Kidney epithelial cell (primary cell): Measurements from ENCODE around the gene IZUMO4. TPM values are rescaled to one million over a fixed set of nuclear protein-coding genes. Genes with fewer than 3 reads are reported as not detected.
"Not testable (repeated sequence)": the region's sequence is repeated elsewhere in the genome, so short reads cannot be mapped to it uniquely, and the experiment has no call there.

Experiments used
- DNase-seq: peaks from one replicate; pipeline ENCODE4 v3.0.0-alpha.2; 2010; ENCODE audit warnings: low read depth
- H3K27me3 ChIP-seq: 2 replicates; pipeline ENCODE4 v1.6.0; 2011; ENCODE audit warnings: low read length; ENCODE audit not compliant: control insufficient read depth, insufficient read depth
- H3K36me3 ChIP-seq: 2 replicates; pipeline ENCODE4 v1.5.1; 2011; ENCODE audit warnings: low read length; ENCODE audit not compliant: control insufficient read depth, insufficient read depth
- H3K4me3 ChIP-seq: 2 replicates; pipeline ENCODE4 v1.5.1; 2011; ENCODE audit warnings: low read depth, mild to moderate bottlenecking, control low read depth, low read length
- total RNA-seq: library from RNA; depleted of rRNA; stranded (reverse); fragments of >200 nt; gene quantifications from 2 replicates; pipeline ENCODE4 v1.2.3, GENCODE V29; 2015
- TF ChIP-seq, protein P1 (sequence below): IDR thresholded peaks from 2 replicates; pipeline ENCODE4 v1.5.1; 2011; ENCODE audit warnings: mild to moderate bottlenecking, moderate library complexity, low read length, control low read depth, inconsistent platforms; ENCODE audit not compliant: insufficient read depth, poor library complexity, severe bottlenecking

IZUMO4 gene
- total RNA-seq, 1 donor from 2014 or later = 3.8 TPM

DNA sequence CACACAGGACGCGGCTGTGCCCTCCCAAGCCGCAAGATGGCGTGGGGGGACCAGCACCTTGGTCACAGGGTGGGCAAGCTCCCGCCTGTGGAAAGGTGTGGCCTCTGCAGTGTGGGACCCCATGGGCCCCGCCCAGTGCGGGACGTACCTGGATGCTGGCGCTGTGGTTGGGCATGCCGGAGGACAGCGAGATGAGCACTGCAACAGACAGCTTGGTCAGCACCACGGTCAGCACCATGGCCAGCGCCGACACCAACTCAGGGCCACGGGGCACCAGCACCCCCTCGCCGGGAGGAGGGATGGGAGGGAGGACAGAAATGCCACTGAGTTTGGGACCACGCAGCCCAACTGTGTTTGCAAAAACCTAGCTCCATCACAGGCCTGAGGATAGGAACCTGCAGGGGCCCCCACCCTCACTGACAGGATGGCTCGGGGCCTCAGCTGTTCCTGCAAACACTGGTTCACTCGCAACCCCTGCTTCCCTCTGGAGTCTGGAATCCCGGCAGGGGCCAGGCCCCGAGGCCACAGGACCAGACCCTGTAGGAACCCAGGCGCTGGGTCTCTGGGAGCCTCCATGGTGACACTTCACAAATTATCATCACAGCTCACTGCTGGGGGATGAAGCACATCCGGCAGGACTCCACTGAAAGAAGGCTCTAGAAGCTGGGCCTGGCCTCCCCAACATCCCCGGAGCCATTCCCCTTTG lies 27.1 kb downstream of the IZUMO4 start:
- no peak overlapping the region for H3K4me3 ChIP-seq
- no peak for DNase-seq
- TF ChIP-seq, protein P1, sequence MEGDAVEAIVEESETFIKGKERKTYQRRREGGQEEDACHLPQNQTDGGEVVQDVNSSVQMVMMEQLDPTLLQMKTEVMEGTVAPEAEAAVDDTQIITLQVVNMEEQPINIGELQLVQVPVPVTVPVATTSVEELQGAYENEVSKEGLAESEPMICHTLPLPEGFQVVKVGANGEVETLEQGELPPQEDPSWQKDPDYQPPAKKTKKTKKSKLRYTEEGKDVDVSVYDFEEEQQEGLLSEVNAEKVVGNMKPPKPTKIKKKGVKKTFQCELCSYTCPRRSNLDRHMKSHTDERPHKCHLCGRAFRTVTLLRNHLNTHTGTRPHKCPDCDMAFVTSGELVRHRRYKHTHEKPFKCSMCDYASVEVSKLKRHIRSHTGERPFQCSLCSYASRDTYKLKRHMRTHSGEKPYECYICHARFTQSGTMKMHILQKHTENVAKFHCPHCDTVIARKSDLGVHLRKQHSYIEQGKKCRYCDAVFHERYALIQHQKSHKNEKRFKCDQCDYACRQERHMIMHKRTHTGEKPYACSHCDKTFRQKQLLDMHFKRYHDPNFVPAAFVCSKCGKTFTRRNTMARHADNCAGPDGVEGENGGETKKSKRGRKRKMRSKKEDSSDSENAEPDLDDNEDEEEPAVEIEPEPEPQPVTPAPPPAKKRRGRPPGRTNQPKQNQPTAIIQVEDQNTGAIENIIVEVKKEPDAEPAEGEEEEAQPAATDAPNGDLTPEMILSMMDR = no peak
- no peaks in the 10 kb centered on the region for H3K27me3 ChIP-seq
- peaks cover 4% of the 10 kb centered on the region for H3K36me3 ChIP-seq

DNA sequence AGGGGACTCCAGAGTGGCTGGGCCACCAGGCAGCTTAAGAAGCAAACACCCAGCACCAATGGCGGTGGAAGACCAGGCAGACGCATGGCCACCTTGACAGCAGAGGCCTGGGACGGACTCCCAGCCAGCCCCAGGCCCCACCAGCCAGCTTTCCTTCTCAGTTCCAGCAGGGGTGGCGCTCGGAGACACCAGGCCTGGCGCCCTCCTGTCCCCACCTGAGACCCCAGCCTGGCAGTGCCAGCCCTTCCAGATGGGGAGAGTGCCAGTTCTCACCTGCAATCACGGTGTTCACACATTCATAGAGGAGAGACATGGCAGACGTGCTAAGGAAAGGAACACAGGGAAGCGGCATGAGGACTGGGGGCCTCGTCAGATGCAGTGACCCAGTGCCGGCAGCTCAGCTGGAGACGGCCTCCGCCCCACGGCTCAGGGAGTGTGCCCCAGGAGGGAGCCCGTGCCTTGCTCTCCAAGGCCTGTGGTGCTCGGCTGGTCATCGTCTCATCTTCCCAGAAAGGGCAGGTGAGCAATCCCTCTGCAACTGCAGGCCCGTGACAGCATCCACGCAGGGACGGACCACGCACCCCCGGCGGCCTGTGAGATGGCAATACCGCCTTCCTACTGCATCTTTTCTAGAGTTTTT lies 30.3 kb downstream of the IZUMO4 start:
- TF ChIP-seq, protein P1 = no peak
- H3K4me3 ChIP-seq = no peak overlapping the region
- peaks cover 2% of the 10 kb centered on the region for H3K36me3 ChIP-seq
- DNase-seq = no peak
- H3K27me3 ChIP-seq = no peaks in the 10 kb centered on the region

DNA sequence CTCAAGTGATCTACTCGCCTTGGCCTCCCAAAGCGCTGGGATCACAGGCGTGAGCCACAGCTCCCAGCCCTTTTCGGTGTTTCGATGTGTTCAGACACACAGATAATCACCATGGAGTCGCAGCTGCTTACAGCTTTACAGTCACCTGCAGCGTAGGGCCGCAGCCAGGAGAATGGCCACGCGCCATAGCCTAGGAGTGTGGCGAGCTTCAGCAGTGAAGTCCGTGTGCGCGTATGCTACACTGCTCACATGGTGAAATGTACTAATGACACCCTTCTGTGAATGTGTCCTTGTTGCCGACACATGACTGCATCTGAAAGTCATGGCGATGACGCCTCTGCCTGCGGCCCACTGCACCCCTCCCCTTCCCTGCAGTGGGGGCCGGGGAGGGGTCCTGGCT lies 31.0 kb downstream of the IZUMO4 start:
- DNase-seq = no peak
- peaks cover 1% of the 10 kb centered on the region for H3K36me3 ChIP-seq
- TF ChIP-seq, protein P1 = no peak
- H3K27me3 ChIP-seq = no peaks in the 10 kb centered on the region
- no peak overlapping the region for H3K4me3 ChIP-seq

DNA sequence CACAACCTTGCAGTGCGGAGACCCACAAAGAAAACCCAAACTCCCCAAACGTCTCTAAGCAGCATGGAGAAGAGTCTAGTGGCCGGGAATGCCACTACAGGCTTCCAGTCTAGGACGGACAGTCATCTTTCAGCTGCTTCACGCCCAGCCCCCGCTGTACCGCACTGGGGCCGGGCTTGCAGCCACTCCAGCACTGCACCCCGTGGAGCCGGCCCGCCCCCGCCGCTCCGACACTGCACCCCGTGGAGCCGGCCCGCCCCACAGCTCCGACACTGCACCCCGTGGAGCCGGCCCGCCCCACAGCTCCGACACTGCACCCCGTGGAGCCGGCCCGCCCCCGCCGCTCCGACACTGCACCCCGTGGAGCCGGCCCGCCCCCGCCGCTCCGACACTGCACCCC lies 31.5 kb downstream of the IZUMO4 start:
- not testable (repeated sequence) for H3K4me3 ChIP-seq, H3K27me3 ChIP-seq, DNase-seq, H3K36me3 ChIP-seq

DNA sequence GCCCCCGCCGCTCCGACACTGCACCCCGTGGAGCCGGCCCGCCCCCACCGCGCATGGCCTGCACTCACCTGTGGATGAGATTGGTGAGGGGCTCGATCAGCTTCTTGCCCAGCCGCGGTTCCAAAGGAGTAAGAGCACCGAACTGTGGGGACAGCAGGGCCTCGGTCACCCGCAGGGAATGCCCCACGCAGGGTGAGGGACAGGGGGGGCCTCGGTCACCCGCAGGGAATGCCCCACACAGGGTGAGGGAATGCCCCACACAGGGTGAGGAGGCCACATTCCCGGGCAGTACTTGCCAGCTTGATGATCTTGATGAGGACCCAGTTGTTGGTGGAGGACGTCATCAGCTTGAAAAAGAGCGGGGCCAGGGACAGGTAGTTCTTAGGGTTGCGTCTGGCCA lies 32.3 kb downstream of the IZUMO4 start:
- TF ChIP-seq, protein P1 = no peak
- H3K36me3 ChIP-seq = peaks cover 1% of the 10 kb centered on the region
- DNase-seq = no peak
- H3K4me3 ChIP-seq = no peak overlapping the region
- H3K27me3 ChIP-seq = no peaks in the 10 kb centered on the region

DNA sequence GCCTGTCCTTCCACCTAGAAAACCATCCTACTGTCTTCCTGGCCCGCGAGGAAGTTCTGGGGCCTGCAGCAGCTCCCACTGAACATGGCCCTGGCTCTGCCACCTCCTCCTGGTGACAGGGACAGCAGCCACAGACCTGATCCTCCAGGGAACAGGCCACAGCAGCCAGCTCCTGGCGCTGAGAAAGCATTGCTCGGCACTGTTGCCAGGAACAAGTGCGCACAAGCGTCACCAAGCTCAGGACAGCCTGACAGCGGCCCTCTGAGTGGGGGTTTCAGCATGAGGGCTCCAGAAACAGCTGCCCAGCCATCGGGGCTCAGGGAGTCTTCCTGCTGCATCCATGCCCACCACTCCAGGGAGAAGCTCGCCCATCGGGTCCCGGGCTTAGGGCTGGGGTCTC lies 32.8 kb downstream of the IZUMO4 start:
- peaks cover 1% of the 10 kb centered on the region for H3K36me3 ChIP-seq
- DNase-seq = no peak
- TF ChIP-seq, protein P1 = no peak
- no peaks in the 10 kb centered on the region for H3K27me3 ChIP-seq
- H3K4me3 ChIP-seq = no peak overlapping the region
